H1 (cell line): Measurements from ENCODE around the gene ANKRD13B. TPM values are rescaled to one million over a fixed set of nuclear protein-coding genes. Genes with fewer than 3 reads are reported as not detected.
A peak's percentile ranks its signal among the peaks of the same experiment; 100 is the strongest.

Experiments
- BACH1 ChIP-seq: IDR thresholded peaks from 2 replicates; pipeline ENCODE4 v1.6.1; 2012; ENCODE audit warnings: low read length, improper control_type of control experiment
- BRCA1 ChIP-seq: IDR thresholded peaks from 2 replicates; pipeline ENCODE4 v1.6.1; 2012; ENCODE audit warnings: low read depth, low read length, improper control_type of control experiment
- CBX8 ChIP-seq: fragments of 300-800, 300-1000 bp; sonication (generic); IDR thresholded peaks from 2 replicates; pipeline ENCODE4 v1.7.1; 2016; ENCODE audit warnings: low read depth, low read length, borderline replicate concordance
- CEBPB ChIP-seq: IDR thresholded peaks from 2 replicates; pipeline ENCODE4 v1.6.1; 2012; ENCODE audit warnings: low read depth, low read length
- CHD2 ChIP-seq: IDR thresholded peaks from 2 replicates; pipeline ENCODE4 v1.6.1; 2012; ENCODE audit warnings: low read length, improper control_type of control experiment
- EZH2 ChIP-seq: fragments of 200-600 bp; sonication (generic); IDR thresholded peaks from 2 replicates; pipeline ENCODE4 v1.7.1; 2012; ENCODE audit warnings: low read depth, mild to moderate bottlenecking, moderate library complexity, low read length, inconsistent platforms; ENCODE audit not compliant: severe bottlenecking
- JUND ChIP-seq: IDR thresholded peaks from 2 replicates; pipeline ENCODE4 v1.6.1; 2011; ENCODE audit warnings: mild to moderate bottlenecking, improper control_type of control experiment, low read length
- KDM4A ChIP-seq: IDR thresholded peaks from one replicate; pipeline ENCODE4 v1.7.1; 2012; ENCODE audit warnings: low read depth, mild to moderate bottlenecking, moderate library complexity, low read length, inconsistent platforms; ENCODE audit not compliant: severe bottlenecking
- KDM5A ChIP-seq: fragments of 200-600 bp; IDR thresholded peaks from 2 replicates; pipeline ENCODE4 v1.7.1; 2012; ENCODE audit warnings: mild to moderate bottlenecking, low read length, inconsistent platforms, mixed read lengths
- NANOG ChIP-seq: IDR thresholded peaks from 2 replicates; pipeline ENCODE4 v1.6.1; 2011; ENCODE audit warnings: low read length, low read depth, mild to moderate bottlenecking, inconsistent platforms; ENCODE audit not compliant: insufficient read depth, poor library complexity, severe bottlenecking
- POLR2AphosphoS5 ChIP-seq: IDR thresholded peaks from 2 replicates; pipeline ENCODE4 v1.6.1; 2011; ENCODE audit warnings: low read depth, low read length
- POU5F1 ChIP-seq: IDR thresholded peaks from 2 replicates; pipeline ENCODE4 v1.6.1; 2011; ENCODE audit warnings: low read depth, mild to moderate bottlenecking, low read length, moderate library complexity
- RAD21 ChIP-seq, 2 experiments: IDR thresholded peaks in 1 of 2; conservative IDR thresholded peaks in 1 of 2; 2 replicates each; pipeline ENCODE4 v1.6.1; 2011; ENCODE audit warnings: low read depth in 2 of 2, low read length in 2 of 2, improper control_type of control experiment in 1 of 2, inconsistent platforms in 1 of 2, mild to moderate bottlenecking in 1 of 2, moderate library complexity in 1 of 2
- RXRA ChIP-seq: IDR thresholded peaks from 2 replicates; pipeline ENCODE4 v1.6.1; 2011; ENCODE audit warnings: low read depth, mild to moderate bottlenecking, low read length, moderate library complexity; ENCODE audit not compliant: insufficient read depth
- SIN3A ChIP-seq, 2 experiments: IDR thresholded peaks in 1 of 2; conservative IDR thresholded peaks in 1 of 2; 2 replicates each; pipeline ENCODE4 v1.6.1; 2011 to 2012; ENCODE audit warnings: low read length in 2 of 2, improper control_type of control experiment in 1 of 2, low read depth in 1 of 2, mild to moderate bottlenecking in 1 of 2
- SIRT6 ChIP-seq: IDR thresholded peaks from one replicate; pipeline ENCODE4 v1.7.1; 2012; ENCODE audit warnings: low read length, inconsistent platforms
- SRF ChIP-seq: IDR thresholded peaks from 2 replicates; pipeline ENCODE4 v1.6.1; 2011; ENCODE audit warnings: mild to moderate bottlenecking, low read depth, low read length, moderate library complexity
- TBP ChIP-seq: IDR thresholded peaks from 2 replicates; pipeline ENCODE4 v1.6.1; 2011; ENCODE audit warnings: low read depth, low read length, improper control_type of control experiment
- TCF12 ChIP-seq: IDR thresholded peaks from 2 replicates; pipeline ENCODE4 v1.6.1; 2011; ENCODE audit warnings: low read depth, mild to moderate bottlenecking, low read length
- polyA plus RNA-seq, 7 experiments: library from polyadenylated mRNA; depleted of rRNA in 3 of 7; stranded (reverse) in 5 of 7; unstranded in 2 of 7; fragments of >200 nt in 5 of 7; fragments of 200-250 nt in 2 of 7; gene quantifications; 1 replicate in 5 of 7; 2 replicates in 1 of 7; 4 replicates in 1 of 7; pipeline versions ENCODE4 v1.2.1 to v1.2.3, GENCODE V29; 2011 to 2013; ENCODE audit warnings: missing spikeins in 2 of 7, mixed read lengths in 2 of 7
- total RNA-seq: library from RNA; stranded (reverse); fragmentation: NEBNext Ultra II Directional; extraction: Animal tissue kit (Norgen Biotek cat#: 25700); gene quantifications from 2 replicates; pipeline ENCODE4 v1.2.1, GENCODE V29; 2021
- TF ChIP-seq, protein P1 (sequence below), 3 experiments: IDR thresholded peaks; 1 replicate in 2 of 3; 2 replicates in 1 of 3; pipeline versions ENCODE4 v1.5.1 to v1.6.1; 2011; ENCODE audit warnings: low read length in 3 of 3, mild to moderate bottlenecking in 3 of 3, inconsistent platforms in 2 of 3, low read depth in 1 of 3, moderate library complexity in 1 of 3; ENCODE audit not compliant: insufficient read depth in 1 of 3; ENCODE audit errors: control extremely low read depth in 1 of 3

The ANKRD13B gene
- total and polyA plus RNA-seq, 2 of the 8 experiments (the other 6 are each of a cell fraction or from before 2014, with no cell fraction given): 16.4 to 48.5 TPM

DNA sequence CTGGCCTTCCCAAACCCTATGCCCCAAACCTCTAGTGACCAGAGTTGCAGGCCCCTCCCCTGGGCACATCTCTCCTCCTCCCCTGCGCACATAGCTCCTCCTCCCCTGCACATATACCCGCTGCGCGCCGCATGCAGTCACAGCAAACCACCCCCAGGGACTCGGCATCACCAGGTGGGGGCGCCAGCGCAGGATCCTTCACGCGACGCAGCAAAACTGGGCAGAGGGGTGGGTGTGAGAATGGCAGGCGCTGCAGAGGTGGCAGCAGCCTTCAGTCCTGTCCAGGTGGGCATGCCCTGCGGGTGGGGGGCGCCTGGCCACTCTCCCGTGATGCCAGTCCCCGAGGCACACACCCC is 24.2 kb downstream of the ANKRD13B start (continued):
- TF ChIP-seq, protein P1, sequence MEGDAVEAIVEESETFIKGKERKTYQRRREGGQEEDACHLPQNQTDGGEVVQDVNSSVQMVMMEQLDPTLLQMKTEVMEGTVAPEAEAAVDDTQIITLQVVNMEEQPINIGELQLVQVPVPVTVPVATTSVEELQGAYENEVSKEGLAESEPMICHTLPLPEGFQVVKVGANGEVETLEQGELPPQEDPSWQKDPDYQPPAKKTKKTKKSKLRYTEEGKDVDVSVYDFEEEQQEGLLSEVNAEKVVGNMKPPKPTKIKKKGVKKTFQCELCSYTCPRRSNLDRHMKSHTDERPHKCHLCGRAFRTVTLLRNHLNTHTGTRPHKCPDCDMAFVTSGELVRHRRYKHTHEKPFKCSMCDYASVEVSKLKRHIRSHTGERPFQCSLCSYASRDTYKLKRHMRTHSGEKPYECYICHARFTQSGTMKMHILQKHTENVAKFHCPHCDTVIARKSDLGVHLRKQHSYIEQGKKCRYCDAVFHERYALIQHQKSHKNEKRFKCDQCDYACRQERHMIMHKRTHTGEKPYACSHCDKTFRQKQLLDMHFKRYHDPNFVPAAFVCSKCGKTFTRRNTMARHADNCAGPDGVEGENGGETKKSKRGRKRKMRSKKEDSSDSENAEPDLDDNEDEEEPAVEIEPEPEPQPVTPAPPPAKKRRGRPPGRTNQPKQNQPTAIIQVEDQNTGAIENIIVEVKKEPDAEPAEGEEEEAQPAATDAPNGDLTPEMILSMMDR (IDR thresholded peaks at IDR 0.05; ENCODE audit: control extremely low read depth in 1 of 3, insufficient read depth in 1 of 3, low read depth in 1 of 3, low read length in 3 of 3): peak; percentile 70 to 86 (median 74)
- TF ChIP-seq EZH2 (no peak), RXRA (0 out of 2 replicates have a peak, but pooled peaks have one; percentile 39), BRCA1 (no peak), CHD2 (no peak), POLR2AphosphoS5 (no peak), BACH1 (0 out of 2 replicates have a peak, but pooled peaks have one; percentile 38), TCF12 (no peak), KDM5A (no peak), TBP (no peak), NANOG (peak; percentile 37), SIRT6 (no peak), SRF (no peak), POU5F1 (no peak), RAD21 (IDR thresholded peaks at IDR 0.05 in 1 of 2, conservative IDR thresholded peaks at IDR 0.05 in 1 of 2; ENCODE audit: low read depth in 2 of 2, low read length in 2 of 2) (peak; percentile 27 to 52; a peak in 3 of 4 replicates), JUND (0 out of 2 replicates have a peak, but pooled peaks have one; percentile 5), SIN3A (conservative IDR thresholded peaks at IDR 0.05 in 1 of 2, IDR thresholded peaks at IDR 0.05 in 1 of 2; ENCODE audit: low read depth in 1 of 2, low read length in 2 of 2) (0 out of 4 replicates have a peak, but pooled peaks of 1 of the 2 experiments have one; percentile 50), KDM4A (no peak), CBX8 (no peak), CEBPB (no peak)
